Adrenal gland (tissue), 12 donors: ENCODE data around the gene FKBP2. TPM values are rescaled to one million over a fixed set of nuclear protein-coding genes. Genes with fewer than 3 reads are reported as not detected.

ENCODE experiments used
- DNase-seq, 7 donors: peaks; one replicate each; pipeline ENCODE4 v3.0.0-alpha.2; 2019 to 2020
- H3K27ac ChIP-seq, 5 donors: fragments of 200-600 bp; sonication (generic) in 4 of 5; 1 replicate in 3 of 5; 2 replicates in 2 of 5; pipeline versions ENCODE4 v1.5.1 to v1.8.0; 2016 to 2020; ENCODE audit warnings: mild to moderate bottlenecking in 1 of 5
- H3K27me3 ChIP-seq: fragments of 200-600 bp; 2 replicates; pipeline ENCODE4 v1.8.0; 2021
- H3K36me3 ChIP-seq, 2 donors: fragments of 200-600 bp; replicated peaks in 1 of 2; 1 replicate in 1 of 2; 2 replicates in 1 of 2; pipeline versions ENCODE4 v1.5.1 to v1.8.0; 2018 to 2022
- H3K4me1 ChIP-seq, 2 donors: fragments of 200-600 bp; replicated peaks in 1 of 2; 1 replicate in 1 of 2; 2 replicates in 1 of 2; pipeline versions ENCODE4 v1.5.1 to v1.8.0; 2018 to 2021
- H3K4me3 ChIP-seq, 4 donors: fragments of 200-600 bp; sonication (generic) in 3 of 4; one replicate each; pipeline ENCODE4 v1.5.1; 2016 to 2018
- H3K9me3 ChIP-seq, 3 donors: fragments of 200-600 bp; sonication (generic) in 1 of 3; replicated peaks in 1 of 3; 1 replicate in 2 of 3; 2 replicates in 1 of 3; pipeline versions ENCODE4 v1.5.1 to v1.8.0; 2016 to 2021
- POLR2A ChIP-seq, 2 donors: fragments of 450-650 bp; IDR thresholded peaks; one replicate each; pipeline ENCODE4 v1.6.1; 2017; ENCODE audit warnings: antibody characterized with exemption in 2 of 2, mild to moderate bottlenecking in 2 of 2, moderate library complexity in 1 of 2
- WGBS, 4 donors: extraction: QIAGEN DNeasy Blood & Tissue Kit in 2 of 4; methylation state at CpG; one replicate each; pipeline versions ENCODE4 v1.1.5 to v1.1.7; 2013 to 2017; 5-methylcytosine and 5-hydroxymethylcytosine counted together
- intact Hi-C, 2 donors: fragments of 100-400 bp; cut with DNase I; formaldehyde crosslinking; loops; one replicate each; pipeline versions ENCODE4 v1.14.1 to v1.15.0; 2022 to 2023
- polyA plus RNA-seq, 3 donors: library from polyadenylated mRNA; stranded (reverse); fragments of 200-250 nt in 2 of 3; fragments of 350-450 nt in 1 of 3; fragmentation: Illumina TruSeq in 1 of 3; extraction: RNeasy Lipid Tissue Mini Kit (QIAGEN cat#74804) in 1 of 3; gene quantifications; one replicate each; pipeline ENCODE4 v1.2.3, GENCODE V29; 2013 to 2014
- total RNA-seq, 9 donors: library from RNA; depleted of rRNA in 4 of 9; stranded (reverse); fragments of >200 nt in 4 of 9; fragments of 120-200 nt in 1 of 9; fragmentation: NEBNext Ultra II Directional in 1 of 9; extraction: Animal tissue kit (Norgen Biotek cat#: 25700) in 1 of 9; gene quantifications; one replicate each; pipeline versions ENCODE4 v1.1.0 to v1.2.4, GENCODE V29; 2013 to 2023
- TF ChIP-seq, protein P1 (sequence below), 6 experiments: fragments of 450-650 bp in 4 of 6; fragments of 200-600 bp in 2 of 6; sonication (generic) in 1 of 6; IDR thresholded peaks; 1 replicate in 5 of 6; 2 replicates in 1 of 6; pipeline versions ENCODE4 v1.5.1 to v1.8.0; 2016 to 2021; ENCODE audit warnings: antibody characterized with exemption in 6 of 6, mild to moderate bottlenecking in 2 of 6, moderate library complexity in 1 of 6
- donor health status: healthy with polysubstance abuse.
- donor health status: Bipolar disorder and iron deficiency.
- donor health status: DM: yes; HTN: yes; CAD: no.
- donor health status: DM: no; HTN: no; CAD: no.
- donor health status: DM: no; HTN: no; CAD: no.
- donor health status: DM: yes; HTN: yes; CAD: no.

Gene FKBP2
- total and polyA plus RNA-seq, 12 donors = 76.1 to 812 (median 106) TPM

DNA sequence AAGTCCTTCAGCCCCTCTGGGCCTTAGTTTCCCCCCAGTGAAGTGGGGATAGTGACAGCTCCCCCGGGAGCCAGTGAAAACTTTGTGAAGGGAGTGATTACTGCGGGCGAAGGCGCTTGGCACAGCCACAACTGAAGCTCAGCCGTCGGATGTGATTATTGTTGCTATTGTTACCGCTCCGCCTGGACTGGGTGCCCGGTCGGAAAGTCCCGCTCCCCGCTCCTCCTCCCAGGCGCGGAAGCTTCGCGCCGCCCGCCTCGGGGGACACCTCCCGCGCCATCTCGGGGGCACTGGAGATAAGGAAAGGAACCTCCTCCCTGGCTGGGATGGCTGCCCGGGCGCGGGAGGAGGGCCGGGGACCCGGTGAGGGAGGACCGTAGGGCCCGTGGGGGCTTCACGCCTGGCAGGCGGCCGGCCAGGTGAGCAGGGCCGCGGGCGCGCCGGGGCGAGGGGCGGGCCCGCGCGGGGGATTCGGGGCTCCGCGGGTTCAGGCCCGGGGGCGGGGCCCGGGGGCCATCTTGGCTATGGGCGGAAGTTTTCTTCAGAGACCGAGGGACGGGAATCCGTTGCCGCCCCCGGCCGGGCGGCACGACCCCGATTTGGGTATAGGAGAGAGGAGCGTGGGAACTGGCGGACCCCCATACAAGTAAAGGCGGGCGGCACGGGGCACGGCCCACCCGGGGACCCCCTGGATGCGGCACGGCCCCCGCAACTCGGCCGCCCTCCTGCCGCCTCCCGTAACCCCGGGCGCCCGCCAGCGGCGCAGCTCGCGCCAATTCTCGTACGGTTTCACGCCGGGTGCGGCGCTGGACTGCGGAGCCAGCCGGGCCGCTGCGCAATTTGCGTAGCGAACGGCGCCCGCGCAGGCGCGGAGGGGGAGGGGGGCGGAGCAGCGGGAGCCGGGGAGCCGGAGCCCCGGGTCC is 44.3 kb downstream of the FKBP2 start, which contains the start of gene GPR137:
GPR137 (plus strand) TSS at position 887 of the 923 bp plus-strand sequence. CDS start 677 bp downstream, outside the sequence.
- peak in 1 of 2 donors; percentile 44 for TF ChIP-seq POLR2A (IDR thresholded peaks at IDR 0.05)
- TF ChIP-seq, protein P1, sequence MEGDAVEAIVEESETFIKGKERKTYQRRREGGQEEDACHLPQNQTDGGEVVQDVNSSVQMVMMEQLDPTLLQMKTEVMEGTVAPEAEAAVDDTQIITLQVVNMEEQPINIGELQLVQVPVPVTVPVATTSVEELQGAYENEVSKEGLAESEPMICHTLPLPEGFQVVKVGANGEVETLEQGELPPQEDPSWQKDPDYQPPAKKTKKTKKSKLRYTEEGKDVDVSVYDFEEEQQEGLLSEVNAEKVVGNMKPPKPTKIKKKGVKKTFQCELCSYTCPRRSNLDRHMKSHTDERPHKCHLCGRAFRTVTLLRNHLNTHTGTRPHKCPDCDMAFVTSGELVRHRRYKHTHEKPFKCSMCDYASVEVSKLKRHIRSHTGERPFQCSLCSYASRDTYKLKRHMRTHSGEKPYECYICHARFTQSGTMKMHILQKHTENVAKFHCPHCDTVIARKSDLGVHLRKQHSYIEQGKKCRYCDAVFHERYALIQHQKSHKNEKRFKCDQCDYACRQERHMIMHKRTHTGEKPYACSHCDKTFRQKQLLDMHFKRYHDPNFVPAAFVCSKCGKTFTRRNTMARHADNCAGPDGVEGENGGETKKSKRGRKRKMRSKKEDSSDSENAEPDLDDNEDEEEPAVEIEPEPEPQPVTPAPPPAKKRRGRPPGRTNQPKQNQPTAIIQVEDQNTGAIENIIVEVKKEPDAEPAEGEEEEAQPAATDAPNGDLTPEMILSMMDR (IDR thresholded peaks at IDR 0.05) = peak in 1 of 6 experiments; percentile 6
- H3K36me3 ChIP-seq = peaks cover 0 to 3% of the 10 kb centered on the region in 2 donors
- peak within 1 kb of the TSS; percentile 17 to 93 (median 75) for H3K4me3 ChIP-seq
- intact Hi-C loops = no loop called here
- H3K27ac ChIP-seq = peak within 1 kb of the TSS; percentile 77 to 94 (median 87)
- WGBS, 4 donors = 1% methylated on average over 23 to 102 of the region's 102 CpGs; no CpG with 5 or more reads in 1 of the 4 donors
- H3K4me1 ChIP-seq = peaks cover 15 to 19% of the 10 kb centered on the region in 2 donors
- no peaks in the 10 kb centered on the region for H3K9me3 ChIP-seq
- no peaks in the 10 kb centered on the region for H3K27me3 ChIP-seq
- DNase-seq = peak; percentile 78 to 88 (median 84)

DNA sequence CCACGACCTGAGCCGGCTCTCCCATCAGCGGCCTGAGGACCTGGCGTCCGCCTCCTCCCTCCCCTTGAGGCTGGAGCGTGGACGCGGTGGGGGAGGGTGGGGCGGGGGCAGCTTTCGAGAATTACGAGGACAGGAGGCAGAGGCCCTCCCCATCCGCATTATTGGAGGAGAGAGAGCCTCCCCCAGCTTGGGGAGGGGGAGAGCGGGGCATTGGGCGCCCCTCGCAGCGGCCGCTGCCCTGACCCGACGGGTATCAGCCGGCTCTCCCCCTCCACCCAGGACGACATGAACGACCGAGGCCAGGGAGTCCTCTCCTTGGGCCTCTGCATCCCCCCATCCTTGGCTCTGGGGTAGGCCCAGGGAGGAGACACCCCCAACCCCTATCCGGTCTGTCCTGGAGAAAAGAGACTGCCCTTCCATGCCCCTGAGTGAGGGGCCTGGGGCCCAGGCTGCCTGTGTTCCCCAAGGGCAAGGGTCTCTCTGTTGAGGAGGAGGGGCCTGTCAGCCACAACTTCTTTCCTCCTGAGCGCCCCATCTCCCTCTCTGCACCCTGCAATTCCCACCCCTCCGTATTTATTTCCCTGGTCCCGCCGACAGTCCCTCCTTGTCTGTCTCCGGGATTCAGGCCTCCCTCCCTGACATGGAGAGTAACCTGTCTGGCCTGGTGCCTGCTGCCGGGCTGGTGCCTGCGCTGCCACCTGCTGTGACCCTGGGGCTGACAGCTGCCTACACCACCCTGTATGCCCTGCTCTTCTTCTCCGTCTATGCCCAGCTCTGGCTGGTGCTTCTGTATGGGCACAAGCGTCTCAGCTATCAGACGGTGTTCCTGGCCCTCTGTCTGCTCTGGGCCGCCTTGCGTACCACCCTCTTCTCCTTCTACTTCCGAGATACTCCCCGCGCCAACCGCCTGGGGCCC is 45.2 kb downstream of the FKBP2 start:
- WGBS, 4 donors = 24 to 53% (median 34%) methylated on average over 15 to 37 of the region's 40 CpGs
- Histone ChIP-seq H3K4me1 (peaks cover 15 to 19% of the 10 kb centered on the region in 2 donors), H3K9me3 (no peaks in the 10 kb centered on the region), H3K4me3 (peak overlapping the region in 2 of 4 donors; percentile 86 to 93), H3K36me3 (peaks cover 0 to 3% of the 10 kb centered on the region in 2 donors), H3K27me3 (peaks cover 7% of the 10 kb centered on the region), H3K27ac (peak overlapping the region in 3 of 5 donors; percentile 77 to 94 (median 93))
- TF ChIP-seq, protein P1 (IDR thresholded peaks at IDR 0.05) = no peak
- no peak for TF ChIP-seq POLR2A (IDR thresholded peaks at IDR 0.05)
- DNase-seq = peak in 4 of 7 donors; percentile 36 to 62 (median 46)
- intact Hi-C loops = no loop called here

DNA sequence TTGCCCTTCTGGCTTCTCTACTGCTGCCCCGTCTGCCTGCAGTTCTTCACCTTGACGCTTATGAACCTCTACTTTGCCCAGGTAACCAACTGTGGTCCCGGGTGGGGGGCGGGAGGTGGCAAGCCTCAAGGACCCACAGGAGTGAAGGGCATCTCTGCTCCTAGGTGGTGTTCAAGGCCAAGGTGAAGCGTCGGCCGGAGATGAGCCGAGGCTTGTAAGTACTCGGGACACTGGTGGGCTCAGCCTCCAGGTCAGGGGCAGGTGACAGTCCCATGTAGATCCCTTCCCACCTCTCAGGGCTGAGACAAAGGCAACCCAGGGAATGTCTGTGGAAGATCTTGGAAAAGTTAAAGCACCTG is 45.9 kb downstream of the FKBP2 start:
- no peak overlapping the region for H3K27ac ChIP-seq
- intact Hi-C loops = no loop called here
- no peak overlapping the region for H3K4me3 ChIP-seq
- H3K36me3 ChIP-seq = peaks cover 0 to 3% of the 10 kb centered on the region in 2 donors
- WGBS, 4 donors = 53 to 73% (median 61%) methylated on average over 9 of the region's 9 CpGs
- TF ChIP-seq POLR2A (IDR thresholded peaks at IDR 0.05) = no peak
- TF ChIP-seq, protein P1 (IDR thresholded peaks at IDR 0.05) = no peak
- peaks cover 13% of the 10 kb centered on the region for H3K27me3 ChIP-seq
- H3K9me3 ChIP-seq = no peaks in the 10 kb centered on the region
- no peak for DNase-seq
- peaks cover 15 to 21% of the 10 kb centered on the region in 2 donors for H3K4me1 ChIP-seq
